GM21515 (cell line): ENCODE results near the gene ADSS1.
"Not testable (repeated sequence)": the region's sequence is repeated elsewhere in the genome, so short reads cannot be mapped to it uniquely, and the experiment has no call there.

ENCODE experiments used
- ATAC-seq: cut with Tn5 transposase; IDR thresholded peaks from one replicate; pipeline ENCODE4 v1.9.1; 2021; ENCODE audit not compliant: unreplicated experiment

The ADSS1 gene

DNA sequence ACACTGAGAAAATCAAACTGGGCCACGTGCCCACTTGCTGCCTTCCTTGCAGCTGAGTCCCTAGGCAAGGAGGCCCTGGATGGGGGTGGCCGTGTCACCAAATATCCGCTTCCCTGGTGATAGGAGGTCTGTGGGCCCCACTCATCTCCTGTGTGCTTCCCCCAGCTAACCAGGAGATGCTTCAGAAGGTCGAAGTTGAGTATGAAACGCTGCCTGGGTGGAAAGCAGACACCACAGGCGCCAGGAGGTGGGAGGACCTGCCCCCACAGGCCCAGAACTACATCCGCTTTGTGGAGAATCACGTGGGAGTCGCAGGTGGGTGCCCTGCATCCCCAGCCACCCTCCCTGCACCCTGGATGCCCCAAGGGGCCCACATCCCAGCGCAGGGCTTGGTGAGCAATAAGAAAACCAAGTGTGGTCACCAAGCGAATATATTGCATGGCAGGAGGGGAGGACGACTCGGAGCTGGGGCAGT lies 22.1 kb downstream of the ADSS1 start:
- ATAC-seq: no peak

GRCh38 chr14:104746934-104747481 lies 23.0 kb downstream of the ADSS1 start:
- no peak for ATAC-seq

- ATAC-seq: no peak
Observed at GRCh38 chr14:104747876-104748275, 23.8 kb downstream of the ADSS1 start.

DNA sequence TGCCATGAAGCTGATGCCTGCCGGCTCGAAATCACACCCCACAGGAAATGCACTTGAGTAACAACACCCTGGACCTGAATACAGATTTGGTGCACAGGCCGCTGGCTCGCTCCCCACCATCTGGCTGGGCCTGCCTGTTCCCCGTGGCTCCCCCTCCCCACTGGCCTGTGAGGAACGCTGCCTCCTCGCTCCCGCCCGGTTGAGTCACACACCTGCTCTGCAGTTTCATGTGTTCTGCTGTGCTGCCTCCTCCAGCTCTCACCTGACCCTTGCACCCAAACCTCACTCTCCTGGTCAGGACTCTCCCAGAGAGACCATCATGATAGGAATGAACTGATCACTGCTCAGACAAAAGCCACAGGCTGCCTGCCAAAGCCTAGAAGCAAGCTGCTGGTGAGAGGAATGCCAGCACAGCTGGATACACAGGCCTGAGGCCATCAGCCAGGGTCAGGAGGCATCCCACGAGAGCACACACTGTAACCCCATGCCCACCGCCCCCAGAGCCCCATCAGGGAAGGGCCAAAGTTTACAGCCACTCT lies 25.2 kb downstream of the ADSS1 start:
- no peak for ATAC-seq

- ATAC-seq: no peak
Observed at GRCh38 chr14:104750056-104750752, 26.2 kb downstream of the ADSS1 start.

- ATAC-seq: not testable (repeated sequence)
Observed at GRCh38 chr14:104750753-104751057, 26.7 kb downstream of the ADSS1 start.

GRCh38 chr14:104751539-104752422 lies 27.8 kb downstream of the ADSS1 start:
- ATAC-seq: no peak

DNA sequence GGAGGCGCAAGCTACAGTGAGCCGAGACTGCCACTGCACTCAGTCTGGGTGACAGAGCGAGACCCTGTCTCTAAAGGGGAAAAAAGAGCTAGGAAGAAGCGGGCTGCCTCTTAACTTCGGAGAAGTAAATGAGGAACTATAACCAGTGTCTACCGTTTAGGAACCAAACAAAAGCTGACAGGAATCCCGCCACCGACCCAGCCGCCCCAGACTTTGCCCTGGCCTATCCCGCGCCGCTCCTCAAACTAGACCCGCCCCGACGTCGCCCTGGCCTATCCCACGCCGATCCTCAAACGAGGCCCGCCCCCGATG lies 28.4 kb downstream of the ADSS1 start:
- peak; percentile 7 for ATAC-seq

DNA sequence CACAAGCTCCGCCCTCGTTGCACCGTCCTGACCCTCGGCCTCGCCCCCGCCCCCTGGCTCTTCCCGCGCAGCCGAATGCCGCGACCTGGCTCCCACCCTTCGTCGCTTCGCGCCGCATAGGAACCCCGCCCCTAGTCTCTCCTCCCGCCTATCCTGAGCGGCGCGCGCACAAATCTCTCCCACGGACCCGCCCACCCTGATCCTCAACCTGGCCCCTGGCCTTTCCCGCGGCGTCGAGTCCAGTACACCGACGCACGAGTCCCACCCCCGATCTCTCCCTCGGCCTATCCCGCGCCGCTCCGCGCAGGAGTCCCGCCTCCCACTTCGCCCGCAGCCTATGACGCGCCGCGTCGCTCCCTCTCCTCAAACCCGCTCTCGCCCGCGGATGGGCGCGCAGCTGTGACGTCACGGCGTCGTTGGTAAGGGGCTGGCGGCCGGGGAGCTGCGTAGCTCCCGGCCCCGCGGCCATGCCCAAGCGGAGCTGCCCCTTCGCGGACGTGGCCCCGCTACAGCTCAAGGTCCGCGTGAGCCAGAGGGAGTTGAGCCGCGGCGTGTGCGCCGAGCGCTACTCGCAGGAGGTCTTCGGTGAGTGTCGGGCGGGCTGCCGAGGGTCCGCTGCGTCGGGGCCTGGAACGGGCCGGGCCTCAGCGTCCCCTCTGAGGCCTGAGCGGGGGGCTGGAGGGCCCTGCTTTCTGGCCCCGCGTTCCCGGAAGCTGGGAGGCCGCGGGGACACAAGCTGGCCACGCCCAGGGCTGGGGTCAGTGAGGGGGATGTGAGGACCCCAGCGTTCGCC lies 28.9 kb downstream of the ADSS1 start, which contains the start of gene SIVA1:
Gene SIVA1 (plus strand): TSS at position 413 of the 793 bp plus-strand sequence. CDS start 55 bp downstream, at position 468.
- ATAC-seq: peak; percentile 81

GRCh38 chr14:104753528-104754212 lies 29.6 kb downstream of the ADSS1 start:
- ATAC-seq: no peak

DNA sequence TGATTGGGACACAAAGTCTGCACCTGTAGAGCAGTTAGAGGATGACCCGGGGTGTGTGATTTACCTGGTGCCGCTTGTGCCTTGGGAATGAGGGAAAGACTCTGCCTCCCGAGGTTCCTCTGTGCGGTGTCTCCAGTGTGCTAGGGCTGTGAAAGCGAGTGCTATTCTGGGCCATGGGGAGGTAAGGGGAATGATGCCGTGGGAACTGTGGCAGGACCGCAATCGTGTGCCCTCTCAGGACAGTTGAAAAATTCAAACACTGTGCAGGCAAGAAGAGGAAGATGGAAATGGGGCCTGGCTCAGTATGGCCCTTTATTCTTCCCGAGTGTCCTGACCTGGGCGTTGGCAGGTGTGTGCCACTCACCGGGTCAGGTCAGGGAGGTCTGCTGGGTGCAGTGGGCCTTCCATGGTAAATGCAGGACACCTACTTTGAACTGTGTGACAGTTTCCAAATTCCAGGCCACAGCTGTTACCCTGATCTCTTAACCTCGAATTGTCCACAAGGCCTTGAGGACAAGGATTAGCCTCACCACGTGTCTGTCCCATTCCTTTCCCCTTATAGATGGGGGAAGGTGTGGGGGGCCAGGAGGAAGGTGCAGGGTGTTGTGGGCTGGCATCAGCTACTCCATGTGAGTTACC lies 30.3 kb downstream of the ADSS1 start:
- no peak for ATAC-seq

- no peak for ATAC-seq
Observed at GRCh38 chr14:104755621-104756020, 31.6 kb downstream of the ADSS1 start.

DNA sequence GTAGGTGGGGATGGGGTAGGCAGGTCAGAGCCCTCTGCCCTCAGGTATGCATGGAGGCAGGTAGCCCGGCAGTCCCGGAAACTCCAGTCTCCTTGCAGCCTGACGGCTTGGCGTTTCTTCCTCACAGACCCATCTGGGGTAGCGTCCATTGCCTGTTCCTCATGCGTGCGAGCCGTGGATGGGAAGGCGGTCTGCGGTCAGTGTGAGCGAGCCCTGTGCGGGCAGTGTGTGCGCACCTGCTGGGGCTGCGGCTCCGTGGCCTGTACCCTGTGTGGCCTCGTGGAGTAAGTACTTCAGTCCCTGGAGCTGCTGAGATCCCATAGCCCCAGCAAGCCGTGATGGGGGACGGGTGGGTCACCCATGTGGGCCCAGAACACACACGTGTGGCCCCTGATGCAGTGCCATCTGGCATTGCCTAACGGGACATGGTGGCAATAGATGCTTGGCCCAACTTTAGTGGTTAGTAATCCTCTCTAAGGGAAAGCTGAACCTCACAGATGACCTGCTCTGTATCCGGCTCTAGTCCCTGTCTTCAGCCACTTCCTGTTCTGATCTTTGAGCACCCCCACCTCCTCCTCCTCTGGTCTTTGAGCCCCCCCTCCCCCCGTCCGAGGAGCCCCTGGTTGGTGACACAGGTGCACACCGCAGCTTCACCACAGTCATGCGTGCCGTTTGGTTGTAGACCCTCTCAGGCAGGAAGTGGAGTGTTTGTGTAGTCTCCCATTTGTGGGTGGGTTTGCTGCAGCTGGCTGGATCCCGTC lies 32.6 kb downstream of the ADSS1 start:
- no peak for ATAC-seq

DNA sequence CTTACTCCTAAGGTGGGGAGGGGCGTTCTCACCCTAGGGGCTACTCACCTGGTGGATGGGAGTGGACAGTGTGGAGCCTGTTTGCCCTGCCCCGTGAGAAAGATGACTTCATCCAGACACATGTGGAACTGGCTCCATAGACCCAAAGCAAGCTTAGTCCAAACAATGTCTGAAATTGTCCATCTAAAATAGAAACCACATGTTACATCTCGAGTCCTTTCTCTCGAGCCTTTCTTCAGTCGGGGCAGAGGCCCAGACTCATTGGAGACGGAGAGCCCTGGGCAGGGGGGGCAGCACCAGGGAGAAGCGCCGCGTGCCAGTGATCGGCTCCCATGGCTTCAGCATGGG lies 33.2 kb downstream of the ADSS1 start:
- ATAC-seq: no peak

DNA sequence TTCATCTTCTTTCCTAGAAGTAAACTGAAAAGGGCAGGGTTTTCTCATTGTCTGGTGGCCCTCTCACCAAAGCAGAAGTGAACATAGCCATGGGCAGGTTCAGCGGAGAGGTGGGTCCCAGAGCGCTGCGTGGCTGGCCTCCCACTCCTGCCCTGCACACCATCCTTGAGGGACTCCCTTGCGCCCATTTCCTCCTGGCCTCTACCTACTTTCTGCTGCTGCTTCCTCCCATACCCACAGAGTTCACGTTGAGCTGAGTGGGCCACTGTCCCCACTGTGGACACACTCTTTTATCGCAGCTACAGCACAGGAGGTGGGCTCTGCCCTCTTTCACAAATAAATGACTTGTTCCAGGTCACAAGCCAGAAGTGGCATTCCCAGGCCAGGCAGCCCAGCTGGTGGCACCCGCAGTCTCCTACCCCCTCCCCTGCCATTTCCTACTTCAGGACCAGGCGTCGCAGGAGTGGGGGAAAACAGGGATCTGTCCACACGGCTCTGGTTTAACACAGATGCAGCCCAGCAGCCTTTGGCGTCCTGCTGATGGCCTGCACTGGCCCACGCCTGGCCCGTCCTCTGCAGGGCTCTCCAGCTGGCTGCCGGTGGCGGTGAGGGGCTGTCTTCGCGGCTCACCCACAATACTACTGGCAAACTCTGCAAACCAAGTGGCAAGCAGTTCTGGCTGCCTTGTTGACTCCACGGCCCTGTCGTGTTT lies 33.8 kb downstream of the ADSS1 start:
- no peak for ATAC-seq

- no peak for ATAC-seq
Observed at GRCh38 chr14:104758981-104759969, 35.2 kb downstream of the ADSS1 start.

GRCh38 chr14:104765517-104765916 lies 41.5 kb downstream of the ADSS1 start:
- ATAC-seq: no peak
